Effector CD4-positive, alpha-beta T cell (primary cell): Measurements from ENCODE around the gene CRADD.

ENCODE experiments used
- DNase-seq: peaks from one replicate; pipeline ENCODE4 v3.0.0-alpha.2; 2020

Gene CRADD

GRCh38 chr12:93819050-93819491, 141.9 kb downstream of the CRADD start:
- no peak for DNase-seq

DNA sequence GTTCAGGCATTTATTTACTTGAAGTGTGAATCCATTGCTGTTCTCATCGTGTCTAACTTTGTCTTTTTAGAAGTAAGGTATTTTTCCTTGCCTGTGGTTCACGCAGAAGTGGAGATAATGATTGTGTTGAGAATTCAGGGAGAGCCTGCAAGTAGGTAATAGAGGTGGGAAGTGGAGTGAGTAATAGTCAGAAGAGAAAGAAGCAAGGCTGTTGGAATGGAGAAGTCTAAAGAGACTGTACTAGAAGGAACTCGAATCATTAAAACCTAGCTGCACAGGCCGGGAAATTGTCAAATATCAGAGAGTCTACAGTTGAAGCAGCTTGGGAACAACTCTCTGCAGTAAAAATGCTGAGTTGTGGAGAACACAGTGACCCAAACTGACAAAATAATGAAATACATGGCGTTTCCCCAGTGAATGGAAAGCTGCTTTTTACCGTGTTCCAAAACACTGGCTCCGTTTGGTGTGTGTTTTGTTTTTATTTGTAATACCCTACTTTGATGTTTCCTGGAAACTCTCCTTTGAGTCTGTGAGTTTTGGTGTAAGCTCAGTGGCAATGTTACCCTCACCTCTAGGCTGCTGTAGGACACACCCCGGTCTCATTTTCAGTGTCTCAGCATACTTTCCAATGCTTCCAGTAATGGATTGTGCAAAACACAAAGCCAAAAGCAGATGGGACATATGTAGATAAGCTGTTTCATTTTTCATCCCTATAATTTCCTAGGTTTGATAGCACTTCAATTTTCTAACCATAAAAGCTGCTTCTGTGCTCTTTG, 146.6 kb downstream of the CRADD start:
- DNase-seq = no peak

GRCh38 chr12:93824514-93825500, 147.6 kb downstream of the CRADD start:
- DNase-seq = no peak

DNA sequence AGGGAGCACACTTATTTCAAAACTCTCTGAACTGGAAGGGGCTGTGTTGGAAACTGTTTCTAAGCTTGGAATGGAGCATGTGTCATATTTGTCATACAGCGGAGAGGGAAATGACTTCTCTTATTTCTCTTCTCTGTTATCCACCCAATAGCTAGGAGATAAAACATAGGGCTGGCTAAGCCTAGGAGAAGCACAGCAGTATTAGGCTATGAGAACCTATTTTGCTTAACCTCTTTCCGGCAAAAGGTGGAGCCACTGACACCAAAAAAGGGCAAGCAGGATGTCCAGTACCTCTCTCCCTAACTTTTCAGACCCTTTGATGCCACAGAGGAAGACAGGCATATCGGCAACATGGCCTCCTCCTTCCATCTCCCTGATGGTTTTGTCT, 148.3 kb downstream of the CRADD start:
- DNase-seq = no peak

DNA sequence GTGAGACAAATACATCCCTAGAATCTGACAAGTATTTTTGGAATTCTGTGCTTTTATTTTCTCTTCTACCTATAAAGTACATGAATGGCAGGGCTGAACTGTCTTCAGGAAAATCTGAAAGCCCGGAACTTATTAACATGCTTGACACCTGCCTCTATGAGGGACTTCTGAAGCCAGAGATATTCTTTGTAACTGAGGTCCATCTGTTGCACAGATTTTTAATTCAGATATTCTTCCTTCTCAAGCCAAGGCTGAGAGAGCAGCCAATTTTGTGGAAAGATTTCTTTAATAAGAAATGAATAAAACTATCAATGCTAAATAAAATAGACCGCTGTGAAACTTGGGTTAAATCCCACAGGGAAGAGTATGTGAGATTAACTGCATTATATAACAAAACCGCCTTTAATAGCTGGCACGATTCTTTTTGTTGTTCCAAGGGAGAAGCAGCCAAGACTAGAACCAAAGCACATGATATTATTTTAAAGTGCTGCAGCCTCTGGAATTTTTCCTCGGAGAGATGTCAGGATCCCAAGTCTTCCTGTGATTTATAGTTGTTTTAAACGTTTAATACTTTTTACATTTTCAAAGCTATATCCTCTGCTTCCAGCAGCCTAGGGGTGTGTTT, 148.9 kb downstream of the CRADD start:
- no peak for DNase-seq

- no peak for DNase-seq
Measured at GRCh38 chr12:93827179-93827578, 150.0 kb downstream of the CRADD start.

DNA sequence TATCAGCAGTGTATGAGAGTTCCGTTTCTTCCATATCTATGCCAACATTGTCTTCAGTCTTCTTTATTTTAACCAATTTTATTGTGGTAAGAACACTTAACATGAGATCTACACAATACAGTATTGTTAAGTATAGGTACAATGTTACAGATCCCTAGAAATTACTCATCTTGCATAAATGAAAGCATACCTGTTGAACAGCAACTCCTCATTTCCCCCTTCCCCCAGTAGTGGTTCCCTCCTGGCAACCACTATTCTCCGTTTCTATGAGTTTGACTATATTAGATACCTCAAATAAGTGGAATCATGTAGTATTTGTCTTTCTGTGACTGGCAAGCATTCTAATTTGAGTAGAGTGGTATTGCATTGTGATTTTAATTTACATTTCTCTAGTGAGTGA, 150.5 kb downstream of the CRADD start:
- no peak for DNase-seq

GRCh38 chr12:93829016-93829415, 151.8 kb downstream of the CRADD start:
- DNase-seq = no peak

- DNase-seq = no peak
Measured at GRCh38 chr12:93831374-93831773, 154.2 kb downstream of the CRADD start.

- no peak for DNase-seq
Measured at GRCh38 chr12:93832131-93832530, 155.0 kb downstream of the CRADD start.

DNA sequence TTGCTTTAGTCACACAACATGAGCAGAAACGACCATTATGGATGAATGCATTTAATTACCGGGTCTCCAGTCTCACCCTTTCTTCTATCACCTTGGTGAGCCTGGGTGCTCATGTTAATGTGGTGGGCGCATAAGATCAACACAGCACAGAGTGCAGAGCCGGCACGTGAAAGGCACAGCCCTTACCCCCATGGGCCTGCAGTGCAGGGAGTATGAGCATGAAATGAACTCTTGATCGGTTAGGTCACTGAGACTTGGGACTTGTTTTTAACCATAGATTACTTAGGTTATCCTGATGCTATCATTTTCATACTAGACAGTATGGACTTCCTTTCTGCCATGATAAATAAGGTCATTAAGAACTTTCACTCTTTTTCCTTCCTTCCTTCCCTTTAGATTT, 156.8 kb downstream of the CRADD start:
- no peak for DNase-seq

DNA sequence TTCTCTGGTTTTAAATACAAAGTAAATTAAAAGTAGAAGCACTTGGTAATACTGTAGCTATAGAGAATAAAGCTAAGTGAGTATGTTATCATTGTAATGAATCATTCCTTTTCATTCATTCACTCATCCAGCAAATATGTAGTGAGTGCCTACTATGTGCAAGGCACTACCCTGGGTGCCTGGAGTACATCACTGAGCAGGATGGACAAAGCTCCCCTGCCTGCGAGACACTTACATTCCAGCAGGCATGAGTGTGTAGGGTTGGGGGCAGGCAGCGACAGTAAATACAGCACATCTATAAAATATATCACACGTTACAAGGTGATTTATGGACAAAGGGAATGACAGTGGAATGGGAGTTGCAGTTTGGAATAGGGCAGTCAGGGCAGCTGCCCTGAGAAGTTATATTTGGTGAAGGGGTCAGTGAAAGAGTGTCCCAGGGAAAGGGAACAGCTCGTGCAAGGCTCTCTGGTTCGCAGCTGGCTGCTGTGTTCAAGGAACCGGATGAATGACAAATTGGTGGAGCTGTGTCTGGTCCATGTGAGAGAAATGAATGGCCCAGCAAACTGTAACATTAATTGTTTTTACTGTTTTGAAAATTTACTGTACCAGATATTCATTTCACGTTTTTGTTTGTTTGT, 159.6 kb downstream of the CRADD start:
- no peak for DNase-seq

GRCh38 chr12:93838193-93838592, 161.0 kb downstream of the CRADD start:
- no peak for DNase-seq

DNA sequence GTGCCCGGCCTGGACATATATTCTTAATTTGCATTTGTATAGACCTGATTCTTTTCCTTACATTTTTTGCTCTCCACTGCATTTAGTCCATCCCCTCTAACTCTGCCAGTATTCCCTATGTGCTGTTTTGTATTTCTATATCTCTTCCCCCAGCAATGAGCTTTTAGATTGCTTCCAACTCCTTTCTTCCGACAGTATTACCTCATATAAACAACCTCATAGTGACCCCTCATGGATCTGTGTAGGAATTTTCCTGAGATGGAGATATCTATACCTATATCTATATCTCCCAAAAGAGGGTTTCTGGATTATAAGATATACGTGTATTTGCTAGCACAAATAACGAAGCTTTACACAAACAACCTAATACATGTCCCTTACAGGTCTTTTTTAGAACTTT, 161.9 kb downstream of the CRADD start:
- no peak for DNase-seq

GRCh38 chr12:93841671-93842070, 164.5 kb downstream of the CRADD start:
- DNase-seq = no peak

DNA sequence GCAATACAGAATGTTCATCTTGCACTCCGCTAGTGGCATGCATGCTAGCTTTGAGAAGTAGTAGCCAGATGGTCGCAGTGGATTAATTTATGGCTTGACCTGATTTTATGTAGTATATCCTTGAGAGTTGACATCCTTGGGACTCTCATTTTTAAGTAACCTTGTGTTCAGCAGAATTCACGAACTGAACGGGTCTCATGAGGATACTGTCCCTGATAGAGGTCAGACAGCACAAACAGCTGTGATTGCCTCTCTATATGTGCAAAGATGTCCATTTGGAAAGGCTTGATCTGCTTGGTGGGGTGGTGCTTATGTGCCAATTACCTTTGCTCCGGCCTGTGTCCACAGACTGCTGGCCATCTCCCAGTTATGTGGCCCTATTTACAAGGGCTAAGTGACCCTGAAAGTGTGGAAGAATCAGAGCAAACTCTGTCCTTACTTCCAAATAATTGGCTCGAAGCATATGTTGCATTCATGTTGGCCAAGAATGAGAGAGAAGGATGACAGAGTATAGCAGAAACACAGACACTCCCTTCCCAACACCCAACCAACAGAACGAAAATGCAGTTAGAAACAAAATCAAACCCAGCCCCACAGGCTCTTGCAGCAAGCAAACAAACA, 167.1 kb downstream of the CRADD start:
- no peak for DNase-seq

DNA sequence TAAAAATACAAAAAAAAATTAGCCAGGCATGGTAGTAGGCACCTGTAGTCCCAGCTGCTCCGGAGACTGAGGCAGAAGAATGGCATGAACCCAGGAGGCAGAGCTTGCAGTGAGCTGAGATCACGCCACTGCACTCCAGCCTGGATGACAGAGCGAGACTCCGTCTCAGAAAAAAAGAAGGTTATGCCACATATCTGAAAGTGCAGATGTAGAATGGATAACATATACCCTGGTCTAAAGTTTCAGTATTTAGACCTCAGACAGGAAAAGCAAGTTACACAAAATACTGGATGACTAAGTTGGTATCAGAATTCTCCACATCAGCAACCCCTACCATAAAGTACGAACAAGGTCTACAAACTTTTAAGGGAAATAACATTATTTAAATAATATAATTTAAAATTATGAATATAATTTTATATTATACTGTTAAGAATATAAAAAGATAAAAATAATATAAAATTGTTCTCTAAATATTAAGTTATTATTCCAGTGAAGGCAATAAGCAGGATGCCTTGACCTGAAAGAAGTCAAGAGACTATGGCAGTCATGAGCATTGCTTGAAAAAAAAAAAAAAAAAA, 169.9 kb downstream of the CRADD start:
- DNase-seq = no peak

GRCh38 chr12:93847517-93848474, 170.6 kb downstream of the CRADD start:
- DNase-seq = no peak

GRCh38 chr12:93848523-93849101, 171.4 kb downstream of the CRADD start:
- DNase-seq = no peak

DNA sequence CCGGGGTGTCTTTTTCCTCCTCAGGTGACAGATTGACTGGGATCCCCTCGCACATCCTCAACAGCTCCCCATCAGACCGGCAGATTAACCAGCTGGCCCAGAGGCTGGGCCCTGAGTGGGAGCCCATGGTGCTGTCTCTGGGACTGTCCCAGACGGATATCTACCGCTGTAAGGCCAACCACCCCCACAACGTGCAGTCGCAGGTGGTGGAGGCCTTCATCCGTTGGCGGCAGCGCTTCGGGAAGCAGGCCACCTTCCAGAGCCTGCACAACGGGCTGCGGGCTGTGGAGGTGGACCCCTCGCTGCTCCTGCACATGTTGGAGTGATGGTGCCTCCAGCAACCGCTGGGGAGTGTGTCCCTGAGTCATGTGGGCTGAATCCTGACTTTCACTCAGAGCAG, 172.8 kb downstream of the CRADD start:
- DNase-seq = no peak
